ENCODE results near the gene PNP.

GRCh38 chr14:20494935-20495766 lies 25.9 kb downstream of the PNP start:
- TF ChIP-seq CTCF (IDR thresholded peaks at IDR 0.05; ENCODE audit: low read depth, low read length) (no peak), EZH2phosphoT487 (IDR thresholded peaks at IDR 0.05; ENCODE audit: low read depth) (no peak)

Measured in OCI-LY3 (cell line).